MM.1S (cell line): ENCODE data around the gene EEPD1.

Experiments used
- EZH2 ChIP-seq: fragments of 300-600 bp; sonication (generic); optimal IDR thresholded peaks from 2 replicates; pipeline ENCODE3; 2017; ENCODE audit warnings: low read depth, mild to moderate bottlenecking, antibody characterized with exemption, low read length, mixed read lengths
- EZH2phosphoT487 ChIP-seq: fragments of 300-600 bp; sonication (generic); IDR thresholded peaks from 2 replicates; pipeline ENCODE4 v1.6.1; 2018; ENCODE audit warnings: antibody characterized with exemption, low read length
- TF ChIP-seq, protein P1 (sequence below): fragments of 300-600 bp; sonication (generic); IDR thresholded peaks from 2 replicates; pipeline ENCODE4 v1.5.1; 2016; ENCODE audit warnings: antibody characterized with exemption, low read length, mixed read lengths

DNA sequence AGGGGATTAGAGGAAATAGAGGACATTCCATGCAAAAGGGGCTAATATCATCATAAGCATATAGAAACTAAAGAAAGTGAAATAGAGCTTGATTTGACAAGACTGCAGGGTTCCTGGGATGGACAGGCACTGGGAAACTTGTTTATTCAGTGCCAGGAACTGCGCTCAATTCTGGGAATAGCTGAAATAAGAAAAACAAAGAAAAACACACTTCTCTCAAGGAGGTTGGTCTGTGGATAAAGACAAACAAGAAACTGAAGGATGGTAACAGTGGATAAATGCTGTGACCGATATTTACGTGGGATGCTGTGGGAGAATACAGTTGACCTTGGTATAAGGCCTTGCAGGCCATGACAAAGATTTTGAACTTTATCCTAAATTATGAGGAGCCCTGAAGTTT is 195.7 kb downstream of the EEPD1 start:
- TF ChIP-seq, protein P1, sequence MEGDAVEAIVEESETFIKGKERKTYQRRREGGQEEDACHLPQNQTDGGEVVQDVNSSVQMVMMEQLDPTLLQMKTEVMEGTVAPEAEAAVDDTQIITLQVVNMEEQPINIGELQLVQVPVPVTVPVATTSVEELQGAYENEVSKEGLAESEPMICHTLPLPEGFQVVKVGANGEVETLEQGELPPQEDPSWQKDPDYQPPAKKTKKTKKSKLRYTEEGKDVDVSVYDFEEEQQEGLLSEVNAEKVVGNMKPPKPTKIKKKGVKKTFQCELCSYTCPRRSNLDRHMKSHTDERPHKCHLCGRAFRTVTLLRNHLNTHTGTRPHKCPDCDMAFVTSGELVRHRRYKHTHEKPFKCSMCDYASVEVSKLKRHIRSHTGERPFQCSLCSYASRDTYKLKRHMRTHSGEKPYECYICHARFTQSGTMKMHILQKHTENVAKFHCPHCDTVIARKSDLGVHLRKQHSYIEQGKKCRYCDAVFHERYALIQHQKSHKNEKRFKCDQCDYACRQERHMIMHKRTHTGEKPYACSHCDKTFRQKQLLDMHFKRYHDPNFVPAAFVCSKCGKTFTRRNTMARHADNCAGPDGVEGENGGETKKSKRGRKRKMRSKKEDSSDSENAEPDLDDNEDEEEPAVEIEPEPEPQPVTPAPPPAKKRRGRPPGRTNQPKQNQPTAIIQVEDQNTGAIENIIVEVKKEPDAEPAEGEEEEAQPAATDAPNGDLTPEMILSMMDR, result no peak
- no peak for TF ChIP-seq EZH2phosphoT487
- no peak for TF ChIP-seq EZH2
